Measurements from ENCODE around the gene NAA40. TPM values are rescaled to one million over a fixed set of nuclear protein-coding genes. Genes with fewer than 3 reads are reported as not detected.

NAA40 gene
- total and polyA plus RNA-seq, 2 of the 4 experiments (the other 2 are of a cell fraction) = 15.2 to 24.7 TPM

DNA sequence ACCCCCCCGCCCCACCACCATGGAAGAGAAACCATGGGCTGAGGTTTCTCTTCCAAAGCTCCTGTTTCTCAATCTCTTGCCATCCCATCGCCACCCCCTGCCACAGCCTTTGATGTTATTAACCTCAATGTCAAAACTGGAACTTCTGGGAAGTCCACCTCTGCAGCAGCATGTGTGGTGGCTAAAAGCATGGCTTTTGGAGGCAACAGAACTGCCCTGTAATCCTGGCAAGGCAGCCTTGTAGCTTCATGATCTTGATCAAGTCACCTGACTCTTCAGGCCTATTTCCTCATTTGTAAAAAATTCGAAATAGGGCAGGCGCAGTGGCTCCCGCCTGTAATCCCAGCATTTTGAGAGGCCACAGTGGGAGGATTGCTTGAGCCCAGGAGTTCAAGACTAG is 32.1 kb downstream of the NAA40 start:
- H3K4ac ChIP-seq (ENCODE audit: low read depth, low read length) = no peak overlapping the region
- no peak overlapping the region for H2AK5ac ChIP-seq (ENCODE audit: low read depth, low read length)
- intact Hi-C loops (cut with micrococcal nuclease) = no loop called here
- peaks cover 0 to 8% of the 10 kb centered on the region in 2 experiments; a peak in 3 of 4 replicates for H3K79me1 ChIP-seq (ENCODE audit: low read depth in 1 of 2, low read length in 2 of 2)
- H3K4me2 ChIP-seq (ENCODE audit: low read depth, low read length) = no peak overlapping the region
- H3K9me1 ChIP-seq (ENCODE audit: insufficient read depth, low read length) = peaks cover 2% of the 10 kb centered on the region; the same call in 1 of the 2 replicates
- no peak overlapping the region for H4K91ac ChIP-seq (ENCODE audit: insufficient read depth, low read depth, low read length)
- no TSS peak for BruUV-seq (replicated peaks)
- H3K27me3 ChIP-seq (ENCODE audit: control insufficient read depth, insufficient read depth, low read length) = no peaks in the 10 kb centered on the region
- H2AFZ ChIP-seq (replicated peaks; ENCODE audit: low read length, poor library complexity) = no peak overlapping the region
- no peak overlapping the region for H4K5ac ChIP-seq (ENCODE audit: low read depth, low read length)
- H3K4me3 ChIP-seq (ENCODE audit: insufficient read depth, low read depth, low read length) = no peak overlapping the region
- no peak overlapping the region for H4K8ac ChIP-seq (ENCODE audit: low read depth in 2 of 2, low read length in 2 of 2)
- ATAC-seq (ENCODE audit: low read depth) (no peak), DNase-seq (no peak)
- H2BK15ac ChIP-seq (ENCODE audit: low read depth, low read length) = no peak overlapping the region
- H3K18ac ChIP-seq (ENCODE audit: low read depth, low read length) = no peak overlapping the region
- no peak overlapping the region for H3K27ac ChIP-seq (ENCODE audit: insufficient read depth, low read length)
- H2BK5ac ChIP-seq (ENCODE audit: low read depth, low read length, poor library complexity, severe bottlenecking) = no peak overlapping the region
- no peaks in the 10 kb centered on the region for H3K9me3 ChIP-seq (ENCODE audit: control insufficient read depth, insufficient read depth, low read length)
- peaks cover 3% of the 10 kb centered on the region for H4K20me1 ChIP-seq (ENCODE audit: insufficient read depth, low read length)
- H2BK120ac ChIP-seq (ENCODE audit: low read depth, low read length) = no peak overlapping the region
- H2BK20ac ChIP-seq (ENCODE audit: low read depth, low read length) = no peak overlapping the region
- TF ChIP-seq, protein P1, sequence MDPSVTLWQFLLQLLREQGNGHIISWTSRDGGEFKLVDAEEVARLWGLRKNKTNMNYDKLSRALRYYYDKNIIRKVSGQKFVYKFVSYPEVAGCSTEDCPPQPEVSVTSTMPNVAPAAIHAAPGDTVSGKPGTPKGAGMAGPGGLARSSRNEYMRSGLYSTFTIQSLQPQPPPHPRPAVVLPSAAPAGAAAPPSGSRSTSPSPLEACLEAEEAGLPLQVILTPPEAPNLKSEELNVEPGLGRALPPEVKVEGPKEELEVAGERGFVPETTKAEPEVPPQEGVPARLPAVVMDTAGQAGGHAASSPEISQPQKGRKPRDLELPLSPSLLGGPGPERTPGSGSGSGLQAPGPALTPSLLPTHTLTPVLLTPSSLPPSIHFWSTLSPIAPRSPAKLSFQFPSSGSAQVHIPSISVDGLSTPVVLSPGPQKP (IDR thresholded peaks at IDR 0.05; ENCODE audit: borderline replicate concordance, low read depth, low read length) = no peak
- TF ChIP-seq MAZ (IDR thresholded peaks at IDR 0.05; ENCODE audit: borderline replicate concordance, low read depth, low read length) = no peak
- TF ChIP-seq BHLHE40 (IDR thresholded peaks at IDR 0.05; ENCODE audit: low read depth, low read length) = no peak
- TF ChIP-seq RAD21 (IDR thresholded peaks at IDR 0.05; ENCODE audit: low read length) = no peak
- TF ChIP-seq SMC3 (IDR thresholded peaks at IDR 0.05; ENCODE audit: low read depth, low read length) = no peak
- TF ChIP-seq NFE2L2 (IDR thresholded peaks at IDR 0.05; ENCODE audit: low read depth, low read length) = no peak
- TF ChIP-seq RCOR1 (IDR thresholded peaks at IDR 0.05; ENCODE audit: insufficient replicate concordance, low read length) = no peak
- no peak for TF ChIP-seq POLR2A (IDR thresholded peaks at IDR 0.05; ENCODE audit: low read depth, low read length)
- no peak for TF ChIP-seq MAFK (IDR thresholded peaks at IDR 0.05; ENCODE audit: low read depth, low read length)
- TF ChIP-seq, protein P2, sequence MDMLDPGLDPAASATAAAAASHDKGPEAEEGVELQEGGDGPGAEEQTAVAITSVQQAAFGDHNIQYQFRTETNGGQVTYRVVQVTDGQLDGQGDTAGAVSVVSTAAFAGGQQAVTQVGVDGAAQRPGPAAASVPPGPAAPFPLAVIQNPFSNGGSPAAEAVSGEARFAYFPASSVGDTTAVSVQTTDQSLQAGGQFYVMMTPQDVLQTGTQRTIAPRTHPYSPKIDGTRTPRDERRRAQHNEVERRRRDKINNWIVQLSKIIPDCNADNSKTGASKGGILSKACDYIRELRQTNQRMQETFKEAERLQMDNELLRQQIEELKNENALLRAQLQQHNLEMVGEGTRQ (IDR thresholded peaks at IDR 0.05; ENCODE audit: low read depth, low read length) = no peak
- TF ChIP-seq CEBPB (IDR thresholded peaks at IDR 0.05; ENCODE audit: low read depth, low read length) = no peak
- TF ChIP-seq CHD1 (IDR thresholded peaks at IDR 0.05; ENCODE audit: low read depth, low read length) = no peak
- TF ChIP-seq RFX5 (IDR thresholded peaks at IDR 0.05; ENCODE audit: low read depth, low read length) = no peak
- TF ChIP-seq, protein P3, sequence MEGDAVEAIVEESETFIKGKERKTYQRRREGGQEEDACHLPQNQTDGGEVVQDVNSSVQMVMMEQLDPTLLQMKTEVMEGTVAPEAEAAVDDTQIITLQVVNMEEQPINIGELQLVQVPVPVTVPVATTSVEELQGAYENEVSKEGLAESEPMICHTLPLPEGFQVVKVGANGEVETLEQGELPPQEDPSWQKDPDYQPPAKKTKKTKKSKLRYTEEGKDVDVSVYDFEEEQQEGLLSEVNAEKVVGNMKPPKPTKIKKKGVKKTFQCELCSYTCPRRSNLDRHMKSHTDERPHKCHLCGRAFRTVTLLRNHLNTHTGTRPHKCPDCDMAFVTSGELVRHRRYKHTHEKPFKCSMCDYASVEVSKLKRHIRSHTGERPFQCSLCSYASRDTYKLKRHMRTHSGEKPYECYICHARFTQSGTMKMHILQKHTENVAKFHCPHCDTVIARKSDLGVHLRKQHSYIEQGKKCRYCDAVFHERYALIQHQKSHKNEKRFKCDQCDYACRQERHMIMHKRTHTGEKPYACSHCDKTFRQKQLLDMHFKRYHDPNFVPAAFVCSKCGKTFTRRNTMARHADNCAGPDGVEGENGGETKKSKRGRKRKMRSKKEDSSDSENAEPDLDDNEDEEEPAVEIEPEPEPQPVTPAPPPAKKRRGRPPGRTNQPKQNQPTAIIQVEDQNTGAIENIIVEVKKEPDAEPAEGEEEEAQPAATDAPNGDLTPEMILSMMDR (conservative IDR thresholded peaks at IDR 0.05; ENCODE audit: low read depth, low read length) = no peak
- TF ChIP-seq FOS (IDR thresholded peaks at IDR 0.05; ENCODE audit: low read depth, low read length) = no peak
- TF ChIP-seq MXI1 (IDR thresholded peaks at IDR 0.05; ENCODE audit: borderline replicate concordance, low read depth, low read length) = no peak
- in situ Hi-C loops (cut with MboI; ENCODE audit: low sequenced_read_pairs) = no loop called here
- H2AK9ac ChIP-seq (replicated peaks; ENCODE audit: low read depth, low read length, poor library complexity) = no peak overlapping the region
- peaks cover 2% of the 10 kb centered on the region for H3K4me1 ChIP-seq (ENCODE audit: control insufficient read depth, insufficient read depth, low read length)
- dilution Hi-C loops (cut with HindIII; ENCODE audit: low sequenced_read_pairs, unreplicated experiment) = no loop called here
- H3K23ac ChIP-seq (ENCODE audit: low read depth, low read length) = no peak overlapping the region
- no peaks in the 10 kb centered on the region for H3K36me3 ChIP-seq (ENCODE audit: control insufficient read depth, insufficient read depth, low read length)
- WGBS, 2 experiments (ENCODE audit: extremely low coverage in 2 of 2, insufficient read length in 1 of 2) = no CpG with 5 or more reads among the region's 5 CpGs
- no peak overlapping the region for H3K9ac ChIP-seq (ENCODE audit: low read depth, low read length)
- ChIA-PET CTCF (no interaction called here), POLR2A (ENCODE audit: unreplicated experiment) (no interaction called here)
- no peak overlapping the region for H3K14ac ChIP-seq (replicated peaks; ENCODE audit: low read depth, low read length)
- H3K56ac ChIP-seq (ENCODE audit: extremely low read depth, insufficient read depth, low read length) = no peak overlapping the region
